GM23338 (cell line): ENCODE data around the gene ZNF268. TPM values are rescaled to one million over a fixed set of nuclear protein-coding genes. Genes with fewer than 3 reads are reported as not detected.

Experiments
- ATAC-seq: fragments of 200-7000 bp; cut with Tn5 transposase; 3 replicates; pipeline ENCODE4 v1.9.1; 2020
- DNase-seq: peaks from one replicate; pipeline ENCODE4 v3.0.0-alpha.2; 2015; ENCODE audit warnings: low spot score
- H2AFZ ChIP-seq: fragments of 200-600 bp; sonication (generic); 2 replicates; pipeline ENCODE4 v1.8.0; 2016; ENCODE audit warnings: antibody characterized with exemption, mild to moderate bottlenecking, moderate library complexity
- H3F3A ChIP-seq: fragments of 200-600 bp; sonication (generic); replicated peaks from 2 replicates; pipeline ENCODE4 v1.8.0; 2017; ENCODE audit warnings: antibody characterized with exemption, mixed run types, low read depth
- H3K27ac ChIP-seq: fragments of 200-600 bp; sonication (generic); 2 replicates; pipeline ENCODE4 v1.6.1; 2016; ENCODE audit warnings: low read depth
- H3K27me3 ChIP-seq: fragments of 200-600 bp; sonication (generic); 2 replicates; pipeline ENCODE4 v1.8.0; 2016; ENCODE audit warnings: mild to moderate bottlenecking, mixed run types, moderate library complexity; ENCODE audit not compliant: insufficient read depth
- H3K36me3 ChIP-seq: fragments of 200-600 bp; sonication (generic); 2 replicates; pipeline ENCODE4 v1.8.0; 2016; ENCODE audit warnings: mild to moderate bottlenecking; ENCODE audit not compliant: insufficient read depth
- H3K4me1 ChIP-seq: fragments of 200-600 bp; sonication (generic); 2 replicates; pipeline ENCODE4 v1.8.0; 2016; ENCODE audit warnings: mild to moderate bottlenecking, moderate library complexity; ENCODE audit not compliant: insufficient read depth
- H3K4me2 ChIP-seq: fragments of 200-600 bp; sonication (generic); 2 replicates; pipeline ENCODE4 v1.7.1; 2017; ENCODE audit warnings: mixed run types
- H3K4me3 ChIP-seq: fragments of 200-600 bp; sonication (generic); 2 replicates; pipeline ENCODE4 v1.6.1; 2016; ENCODE audit warnings: mixed run types
- H3K79me2 ChIP-seq: fragments of 200-600 bp; sonication (generic); replicated peaks from 2 replicates; pipeline ENCODE4 v1.8.0; 2017; ENCODE audit warnings: mild to moderate bottlenecking; ENCODE audit not compliant: insufficient read depth
- H3K9me2 ChIP-seq: fragments of 200-600 bp; sonication (generic); 2 replicates; pipeline ENCODE4 v1.8.0; 2017; ENCODE audit not compliant: insufficient read depth
- H4K20me1 ChIP-seq: fragments of 200-600 bp; sonication (generic); replicated peaks from 2 replicates; pipeline ENCODE4 v1.8.0; 2017; ENCODE audit warnings: mild to moderate bottlenecking; ENCODE audit not compliant: insufficient read depth
- H3K27ac Mint-ChIP-seq: 2 replicates; pipeline ENCODE4 v1.8.0; 2020; ENCODE audit warnings: inconsistent platforms, mild to moderate bottlenecking, moderate library complexity, mixed read lengths
- H3K27me3 Mint-ChIP-seq: 3 replicates; pipeline ENCODE4 v1.8.0; 2022; ENCODE audit warnings: low read depth, mild to moderate bottlenecking, moderate library complexity, mixed read lengths, inconsistent platforms; ENCODE audit not compliant: insufficient read depth, poor library complexity
- H3K36me3 Mint-ChIP-seq: 3 replicates; pipeline ENCODE4 v1.8.0; 2021; ENCODE audit warnings: low read depth, mild to moderate bottlenecking, inconsistent platforms, moderate library complexity, mixed read lengths
- H3K4me1 Mint-ChIP-seq: 3 replicates; pipeline ENCODE4 v1.8.0; 2020; ENCODE audit warnings: mild to moderate bottlenecking, inconsistent platforms, mixed read lengths
- H3K4me3 Mint-ChIP-seq: 3 replicates; pipeline ENCODE4 v1.8.0; 2021; ENCODE audit warnings: moderate library complexity, mild to moderate bottlenecking, inconsistent platforms, mixed read lengths
- H3K9me3 Mint-ChIP-seq: 3 replicates; pipeline ENCODE4 v1.8.0; 2020; ENCODE audit warnings: moderate library complexity, mild to moderate bottlenecking, inconsistent platforms, mixed read lengths
- CREB1 ChIP-seq: fragments of 250-450 bp; sonication (Bioruptor Pico); IDR thresholded peaks from 2 replicates; pipeline ENCODE4 v1.5.0; 2020; ENCODE audit warnings: low read depth, mild to moderate bottlenecking, moderate library complexity
- CTCF ChIP-seq, 2 experiments: fragments of 200-600 bp in 1 of 2; sonication (generic) in 1 of 2; conservative IDR thresholded peaks; 2 replicates each; pipeline versions ENCODE4 v1.5.1 to v1.6.1; 2016 to 2017; ENCODE audit warnings: antibody characterized with exemption in 2 of 2, low read depth in 2 of 2, mild to moderate bottlenecking in 2 of 2, moderate library complexity in 1 of 2
- ETS1 ChIP-seq: IDR thresholded peaks from 2 replicates; pipeline ENCODE4 v1.6.1; 2016; ENCODE audit warnings: antibody characterized with exemption
- EZH2 ChIP-seq: fragments of 200-600 bp; sonication (generic); IDR thresholded peaks from one replicate; pipeline ENCODE4 v1.8.0; 2017; ENCODE audit warnings: antibody characterized with exemption, mild to moderate bottlenecking, low read depth; ENCODE audit not compliant: unreplicated experiment
- EZH2phosphoT487 ChIP-seq: fragments of 200-600 bp; sonication (generic); IDR thresholded peaks from one replicate; pipeline ENCODE4 v1.8.1; 2018; ENCODE audit warnings: antibody characterized with exemption; ENCODE audit not compliant: unreplicated experiment
- JUNB ChIP-seq: IDR thresholded peaks from one replicate; pipeline ENCODE4 v1.6.1; 2016; ENCODE audit warnings: antibody characterized with exemption; ENCODE audit not compliant: unreplicated experiment
- NANOG ChIP-seq: IDR thresholded peaks from 2 replicates; pipeline ENCODE4 v1.6.1; 2016; ENCODE audit warnings: antibody characterized with exemption, borderline replicate concordance
- POLR2AphosphoS5 ChIP-seq: IDR thresholded peaks from 2 replicates; pipeline ENCODE4 v1.6.1; 2016; ENCODE audit warnings: antibody characterized with exemption, low read depth
- REST ChIP-seq: IDR thresholded peaks from one replicate; pipeline ENCODE4 v1.6.1; 2018; ENCODE audit warnings: antibody characterized with exemption; ENCODE audit not compliant: unreplicated experiment
- STAT1 ChIP-seq: IDR thresholded peaks from one replicate; pipeline ENCODE4 v1.6.1; 2016; ENCODE audit warnings: antibody characterized with exemption; ENCODE audit not compliant: unreplicated experiment
- ZNF114 ChIP-seq: fragments of 250-450 bp; sonication (Bioruptor Pico); IDR thresholded peaks from 2 replicates; pipeline ENCODE4 v1.5.0; 2020; ENCODE audit warnings: mild to moderate bottlenecking, moderate library complexity
- ZNF331 ChIP-seq: fragments of 250-450 bp; sonication (Bioruptor Pico); IDR thresholded peaks from 2 replicates; pipeline ENCODE4 v1.5.0; 2020; ENCODE audit warnings: low read depth, mild to moderate bottlenecking, moderate library complexity
- ZNF462 ChIP-seq: fragments of 250-450 bp; sonication (Bioruptor Pico); IDR thresholded peaks from 2 replicates; pipeline ENCODE4 v1.5.0; 2020; ENCODE audit warnings: mild to moderate bottlenecking, moderate library complexity
- polyA plus RNA-seq: library from polyadenylated mRNA; unstranded; fragments of >200 nt; fragmentation: Nextera tagmentation; extraction: Ambion mirVana; gene quantifications from 2 replicates; pipeline ENCODE4 v1.2.1, GENCODE V29; 2016
- total RNA-seq: library from RNA; depleted of rRNA; stranded (reverse); fragments of >200 nt; shearing (Covaris generic); gene quantifications from 2 replicates; pipeline ENCODE4 v1.2.3, GENCODE V29; 2014

Gene ZNF268
- total and polyA plus RNA-seq, 2 experiments from 2014 or later: 15.1 to 25.2 TPM

GRCh38 chr12:133235401-133236112 is 54.3 kb downstream of the ZNF268 start, which contains the start of gene ANHX:
Gene ANHX, minus strand, starts transcription at chr12:133235877. Its CDS starts 1,521 bp downstream, at chr12:133234356.
- H3K4me3 Mint-ChIP-seq: no peak within 1 kb of the TSS
- no peaks in the 10 kb centered on the region for H3K4me1 Mint-ChIP-seq
- H3K4me3 ChIP-seq: no peak within 1 kb of the TSS
- H3K27me3 ChIP-seq: no peaks in the 10 kb centered on the region
- H3K27me3 Mint-ChIP-seq: peaks cover 5% of the 10 kb centered on the region
- no peaks in the 10 kb centered on the region; the same call in 1 of the 2 replicates for H3K36me3 ChIP-seq
- H3K27ac Mint-ChIP-seq: no peak within 1 kb of the TSS
- no peak within 1 kb of the TSS for H2AFZ ChIP-seq
- no peak within 1 kb of the TSS for H3K4me2 ChIP-seq
- ATAC-seq: no peak
- H3K9me3 Mint-ChIP-seq: peaks cover 84% of the 10 kb centered on the region
- peaks cover 44% of the 10 kb centered on the region for H3K36me3 Mint-ChIP-seq
- no peaks in the 10 kb centered on the region for H3F3A ChIP-seq
- no peaks in the 10 kb centered on the region for H4K20me1 ChIP-seq
- H3K9me2 ChIP-seq: no peaks in the 10 kb centered on the region
- H3K27ac ChIP-seq: no peak within 1 kb of the TSS
- H3K4me1 ChIP-seq: no peaks in the 10 kb centered on the region
- no peak for DNase-seq
- TF ChIP-seq CREB1 (CRISPR knock-in tag) (no peak), REST (no peak), ZNF114 (CRISPR knock-in tag) (no peak), EZH2 (no peak), CTCF (conservative IDR thresholded peaks at IDR 0.05; ENCODE audit: low read depth in 2 of 2) (no peak), EZH2phosphoT487 (no peak), JUNB (no peak), ZNF331 (CRISPR knock-in tag) (no peak), STAT1 (no peak), ETS1 (no peak), ZNF462 (CRISPR knock-in tag) (no peak), POLR2AphosphoS5 (no peak), NANOG (no peak)
- no peaks in the 10 kb centered on the region for H3K79me2 ChIP-seq
